M059J (cell line): ENCODE results near the gene SLC43A1. TPM values are rescaled to one million over a fixed set of nuclear protein-coding genes. Genes with fewer than 3 reads are reported as not detected.

ENCODE experiments used
- total RNA-seq: library from RNA; depleted of rRNA; stranded (reverse); fragments of >200 nt; shearing (Covaris generic); gene quantifications from 2 replicates; pipeline ENCODE4 v1.2.3, GENCODE V29; 2014; rRNA removed

SLC43A1 gene
- total RNA-seq, 1 experiment from 2014 or later = 6.9 TPM

Other genes with a start within 250 kb of the SLC43A1 start
- gene TNKS1BP1, start 190.8 kb downstream of the SLC43A1 start, total RNA-seq = 18.4 and 44.4 TPM in 2 replicates
- 96.0 and 145 TPM in 2 replicates for gene SSRP1, start 179.8 kb downstream of the SLC43A1 start, total RNA-seq
- not detected in 2 replicates for gene P2RX3, start 177.3 kb downstream of the SLC43A1 start, total RNA-seq
- gene PRG3, start 134.6 kb downstream of the SLC43A1 start, total RNA-seq = not detected in 2 replicates
- 0.17 TPM in 1 of 2 replicates, not detected in the other for gene PRG2, start 125.1 kb downstream of the SLC43A1 start, total RNA-seq
- gene SLC43A3, start 88.6 kb downstream of the SLC43A1 start, total RNA-seq = 77.4 and 95.1 TPM in 2 replicates
- 0.34 and 0.96 TPM in 2 replicates for gene RTN4RL2, start 55.2 kb downstream of the SLC43A1 start, total RNA-seq
- 44.6 and 47.9 TPM in 2 replicates for gene TIMM10, start 15.1 kb upstream of the SLC43A1 start, total RNA-seq
- not detected in 2 replicates for gene SMTNL1, start 21.9 kb upstream of the SLC43A1 start, total RNA-seq
- 269 and 314 TPM in 2 replicates for gene UBE2L6, start 52.0 kb upstream of the SLC43A1 start, total RNA-seq
- gene SERPING1, start 82.0 kb upstream of the SLC43A1 start, total RNA-seq = 13.0 and 17.0 TPM in 2 replicates
- gene YPEL4, start 134.2 kb upstream of the SLC43A1 start, total RNA-seq = 0.25 and 0.79 TPM in 2 replicates
- 18.4 and 30.7 TPM in 2 replicates for gene CLP1, start 142.1 kb upstream of the SLC43A1 start, total RNA-seq
- gene ZDHHC5, start 152.4 kb upstream of the SLC43A1 start, total RNA-seq = 37.4 and 50.8 TPM in 2 replicates
- 38.3 and 50.0 TPM in 2 replicates for gene MED19, start 196.5 kb upstream of the SLC43A1 start, total RNA-seq
- gene TMX2, start 196.9 kb upstream of the SLC43A1 start, total RNA-seq = 155 and 166 TPM in 2 replicates
- 275 and 279 TPM in 2 replicates for gene SELENOH, start 225.8 kb upstream of the SLC43A1 start, total RNA-seq
- gene BTBD18, start 236.1 kb upstream of the SLC43A1 start, total RNA-seq = not detected in 2 replicates
- 50.5 and 73.8 TPM in 2 replicates for gene CTNND1, start 246.1 kb upstream of the SLC43A1 start, total RNA-seq